Hepatocyte (in vitro differentiated cells): ENCODE measurements around the gene ZSWIM3.

Experiments used
- EZH2 ChIP-seq: fragments of 200-600 bp; sonication (generic); IDR thresholded peaks from 2 replicates; pipeline ENCODE4 v1.6.1; 2016; ENCODE audit warnings: antibody characterized with exemption, mild to moderate bottlenecking, borderline replicate concordance
- EZH2phosphoT487 ChIP-seq: fragments of 200-600 bp; sonication (generic); IDR thresholded peaks from one replicate; pipeline ENCODE4 v1.6.1; 2018; ENCODE audit warnings: antibody characterized with exemption, mild to moderate bottlenecking, low read depth, moderate library complexity; ENCODE audit not compliant: unreplicated experiment, severe bottlenecking
- TF ChIP-seq, protein P1 (sequence below): fragments of 200-600 bp; sonication (generic); IDR thresholded peaks from 2 replicates; pipeline ENCODE4 v1.5.1; 2016; ENCODE audit warnings: antibody characterized with exemption, mild to moderate bottlenecking; ENCODE audit not compliant: poor library complexity

DNA sequence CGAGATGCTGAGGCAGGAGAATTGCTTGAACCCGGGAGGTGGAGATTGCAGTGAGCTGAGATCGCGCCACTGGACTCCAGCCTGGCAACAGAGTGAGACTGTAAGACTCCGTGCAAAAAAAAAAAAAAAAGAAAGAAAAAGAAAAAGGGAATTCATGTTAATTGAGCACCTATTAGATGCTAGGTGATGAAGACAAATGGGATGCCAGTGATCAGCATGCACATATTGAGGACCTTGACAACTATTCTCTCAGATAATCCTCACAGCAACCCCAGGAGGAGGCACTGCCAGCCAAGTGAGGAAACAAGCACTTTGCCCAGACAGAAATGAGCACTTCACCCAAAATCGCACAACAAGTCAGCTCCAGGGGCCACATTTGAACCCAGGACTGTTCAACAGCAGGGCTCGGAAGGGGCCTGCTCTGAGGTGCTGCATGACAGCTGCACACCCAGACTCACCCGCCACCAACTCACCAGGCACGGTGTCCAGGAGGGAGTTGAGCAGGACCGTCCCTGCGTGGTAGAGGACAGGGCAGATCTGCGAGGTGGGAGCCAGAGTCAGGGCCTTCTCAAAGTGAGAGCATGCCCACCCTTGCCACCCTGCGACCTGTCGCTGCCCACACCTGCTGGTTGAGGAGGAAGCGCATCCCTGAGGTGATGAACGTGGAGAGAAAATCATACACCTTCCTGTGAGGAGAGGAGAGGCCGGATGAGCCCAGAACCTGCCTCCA, 50.0 kb downstream of the ZSWIM3 start:
- TF ChIP-seq EZH2phosphoT487 = no peak
- TF ChIP-seq, protein P1, sequence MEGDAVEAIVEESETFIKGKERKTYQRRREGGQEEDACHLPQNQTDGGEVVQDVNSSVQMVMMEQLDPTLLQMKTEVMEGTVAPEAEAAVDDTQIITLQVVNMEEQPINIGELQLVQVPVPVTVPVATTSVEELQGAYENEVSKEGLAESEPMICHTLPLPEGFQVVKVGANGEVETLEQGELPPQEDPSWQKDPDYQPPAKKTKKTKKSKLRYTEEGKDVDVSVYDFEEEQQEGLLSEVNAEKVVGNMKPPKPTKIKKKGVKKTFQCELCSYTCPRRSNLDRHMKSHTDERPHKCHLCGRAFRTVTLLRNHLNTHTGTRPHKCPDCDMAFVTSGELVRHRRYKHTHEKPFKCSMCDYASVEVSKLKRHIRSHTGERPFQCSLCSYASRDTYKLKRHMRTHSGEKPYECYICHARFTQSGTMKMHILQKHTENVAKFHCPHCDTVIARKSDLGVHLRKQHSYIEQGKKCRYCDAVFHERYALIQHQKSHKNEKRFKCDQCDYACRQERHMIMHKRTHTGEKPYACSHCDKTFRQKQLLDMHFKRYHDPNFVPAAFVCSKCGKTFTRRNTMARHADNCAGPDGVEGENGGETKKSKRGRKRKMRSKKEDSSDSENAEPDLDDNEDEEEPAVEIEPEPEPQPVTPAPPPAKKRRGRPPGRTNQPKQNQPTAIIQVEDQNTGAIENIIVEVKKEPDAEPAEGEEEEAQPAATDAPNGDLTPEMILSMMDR = no peak
- TF ChIP-seq EZH2 = no peak
